Hematopoietic multipotent progenitor cell treated with erythropoietin and hydrocortisone succinate and interleukin-3 and kit ligand, for 8 days (in vitro differentiated cells): Measurements from ENCODE around the gene NIT2.
"Not testable (repeated sequence)": the region's sequence is repeated elsewhere in the genome, so short reads cannot be mapped to it uniquely, and the experiment has no call there.

Experiments used
- DNase-seq: peaks from one replicate; pipeline ENCODE4 v3.0.0-alpha.2; 2015

NIT2 gene

GRCh38 chr3:100339786-100340185, 5.2 kb downstream of the NIT2 start:
- no peak for DNase-seq

- DNase-seq, result no peak
These were observed 6.0 kb downstream of the NIT2 start for GRCh38 chr3:100340527-100340926.

- DNase-seq, result no peak
These were observed 14.2 kb downstream of the NIT2 start for GRCh38 chr3:100348727-100349126.

- DNase-seq, result not testable (repeated sequence)
These were observed 17.2 kb downstream of the NIT2 start for GRCh38 chr3:100351770-100352169.

GRCh38 chr3:100352296-100353231, 18.0 kb downstream of the NIT2 start:
- no peak for DNase-seq

GRCh38 chr3:100354850-100355249, 20.3 kb downstream of the NIT2 start:
- peak; percentile 92 for DNase-seq

- DNase-seq, result no peak
These were observed 23.9 kb downstream of the NIT2 start for GRCh38 chr3:100358413-100358812.

GRCh38 chr3:100359035-100359434, 24.5 kb downstream of the NIT2 start:
- no peak for DNase-seq

- DNase-seq, result no peak
These were observed 26.4 kb downstream of the NIT2 start for GRCh38 chr3:100360757-100361496.

GRCh38 chr3:100361897-100362296, 27.3 kb downstream of the NIT2 start:
- no peak for DNase-seq

GRCh38 chr3:100364421-100364820, 29.9 kb downstream of the NIT2 start:
- DNase-seq, result no peak

GRCh38 chr3:100366424-100366823, 31.9 kb downstream of the NIT2 start:
- DNase-seq, result no peak

- no peak for DNase-seq
These were observed 33.9 kb downstream of the NIT2 start for GRCh38 chr3:100368441-100368840.

- DNase-seq, result no peak
These were observed 36.2 kb downstream of the NIT2 start for GRCh38 chr3:100370756-100371155.

- no peak for DNase-seq
These were observed 40.0 kb downstream of the NIT2 start for GRCh38 chr3:100374521-100374920.

GRCh38 chr3:100376301-100376700, 41.7 kb downstream of the NIT2 start:
- DNase-seq, result no peak

GRCh38 chr3:100384733-100385525, 50.4 kb downstream of the NIT2 start:
- DNase-seq, result no peak

- DNase-seq, result no peak
These were observed 52.0 kb downstream of the NIT2 start for GRCh38 chr3:100386437-100387074.

- DNase-seq, result no peak
These were observed 54.5 kb downstream of the NIT2 start for GRCh38 chr3:100389025-100389424.

GRCh38 chr3:100395679-100396431, 61.3 kb downstream of the NIT2 start:
- no peak for DNase-seq

- DNase-seq, result no peak
These were observed 62.4 kb downstream of the NIT2 start for GRCh38 chr3:100396967-100397366.
